ENCODE data around the gene AGFG2. TPM values are rescaled to one million over a fixed set of nuclear protein-coding genes. Genes with fewer than 3 reads are reported as not detected.
"Not testable (repeated sequence)": the region's sequence is repeated elsewhere in the genome, so short reads cannot be mapped to it uniquely, and the experiment has no call there.

AGFG2 gene
- total and polyA plus RNA-seq, 7 donors: 17.5 to 33.0 (median 28.8) TPM

DNA sequence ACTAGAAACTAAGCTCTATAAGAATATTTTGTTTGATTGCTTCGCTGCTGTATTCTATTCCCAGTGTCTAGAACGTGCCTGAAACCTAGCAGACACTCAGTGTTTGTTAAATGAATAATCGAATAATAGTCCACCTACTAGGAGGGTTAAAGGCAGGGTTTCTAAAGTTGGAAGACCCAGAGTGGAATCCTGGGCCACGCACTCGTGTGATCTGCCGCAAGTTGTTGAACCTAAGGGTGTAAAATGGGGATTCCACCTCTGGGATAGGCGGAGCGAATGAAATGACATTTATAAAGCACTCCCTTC, 702 bp upstream of the AGFG2 start:
- no peak for TF ChIP-seq EP300 (IDR thresholded peaks at IDR 0.05)
- TF ChIP-seq CTCF (IDR thresholded peaks at IDR 0.05): no peak
- no peak for TF ChIP-seq POLR2AphosphoS5 (IDR thresholded peaks at IDR 0.05)
- Histone ChIP-seq H3K9me3 (no peaks in the 10 kb centered on the region), H3K4me3 (peak overlapping the region in 3 of 4 donors; percentile 17 to 28 (median 28)), H3K36me3 (no peaks in the 10 kb centered on the region), H3K27me3 (no peaks in the 10 kb centered on the region), H3K27ac (peak overlapping the region; percentile 67 to 85 (median 76)), H3K4me1 (peaks cover 0 to 22% (median 22%) of the 10 kb centered on the region in 4 donors)
- DNase-seq: no peak
- intact Hi-C loops (cut with DNase I): no loop called here
- WGBS, 2 donors: 3 to 10% methylated on average over 8 of the region's 8 CpGs

DNA sequence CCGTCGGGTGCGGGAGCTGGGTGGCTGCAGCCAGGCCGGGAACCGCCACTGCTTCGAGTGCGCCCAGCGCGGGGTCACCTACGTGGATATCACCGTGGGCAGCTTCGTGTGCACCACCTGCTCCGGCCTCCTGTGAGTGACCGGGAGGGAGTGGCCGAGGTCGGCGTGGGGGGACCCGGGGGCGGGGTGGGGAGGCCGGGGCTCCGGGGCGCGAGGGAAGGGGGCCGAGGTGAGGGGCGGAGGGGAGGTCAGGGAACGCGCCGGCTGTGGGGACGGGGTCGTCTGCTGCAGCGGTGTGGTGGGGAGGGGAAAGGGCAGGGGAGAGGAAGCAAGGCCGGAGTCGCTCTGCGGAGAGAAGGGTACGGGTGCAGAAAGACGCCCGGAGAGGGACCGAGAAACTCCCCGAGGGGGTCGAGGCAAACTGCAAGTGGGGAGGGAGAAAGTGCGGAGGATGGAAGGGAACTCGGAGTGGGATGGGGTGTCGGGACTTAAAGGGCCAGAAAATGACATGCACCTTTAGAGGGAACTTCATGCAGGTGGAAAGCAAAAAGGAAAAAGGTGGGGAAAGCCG, 518 bp downstream of the AGFG2 start:
- Histone ChIP-seq H3K27ac (peak overlapping the region; percentile 78 to 89 (median 83)), H3K4me1 (peaks cover 0 to 34% (median 31%) of the 10 kb centered on the region in 4 donors), H3K4me3 (peak overlapping the region; percentile 63 to 91 (median 80)), H3K9me3 (no peaks in the 10 kb centered on the region), H3K27me3 (no peaks in the 10 kb centered on the region), H3K36me3 (no peaks in the 10 kb centered on the region)
- WGBS, 2 donors: 0 to 1% methylated on average over 44 of the region's 44 CpGs
- intact Hi-C loops (cut with DNase I): loop anchor here (2.0 kb wide), 1 partner anchor 61 kb away; the partner anchor contains the start of gene TSC22D4
- DNase-seq: no peak
- TF ChIP-seq CTCF (IDR thresholded peaks at IDR 0.05) (no peak), POLR2A (IDR thresholded peaks at IDR 0.05) (no peak), POLR2AphosphoS5 (IDR thresholded peaks at IDR 0.05) (no peak), EP300 (IDR thresholded peaks at IDR 0.05) (no peak)

DNA sequence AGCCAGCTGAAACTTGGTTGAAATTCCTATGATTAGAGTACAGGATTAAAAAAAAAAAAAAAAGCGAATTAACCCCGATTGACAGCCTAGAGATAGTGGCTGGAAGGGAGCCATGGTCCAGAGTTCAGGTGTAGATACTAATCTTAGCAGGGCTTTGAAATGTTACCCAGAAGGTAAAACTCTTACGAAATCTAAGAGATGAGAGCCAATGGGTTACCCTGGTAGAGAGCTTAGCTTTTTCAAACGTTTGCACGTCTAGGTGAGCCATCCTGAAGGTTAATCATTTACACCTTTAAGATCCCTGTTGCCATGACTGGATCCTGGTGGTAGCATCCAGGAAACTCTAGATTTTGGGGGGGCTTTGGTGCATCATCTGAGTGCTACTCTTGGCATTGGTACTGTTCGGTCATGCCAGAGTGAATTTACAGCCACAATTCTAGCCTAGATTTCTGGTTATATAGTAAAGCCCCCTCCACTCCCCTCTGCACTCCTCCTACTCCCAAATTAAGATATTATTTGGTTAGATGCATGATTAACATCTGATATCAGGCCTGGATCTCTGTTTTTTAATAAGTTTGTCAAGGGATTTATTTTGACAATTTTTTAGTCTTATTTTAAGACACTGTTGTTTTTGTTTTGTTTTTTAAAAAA, 1.2 kb downstream of the AGFG2 start:
- Histone ChIP-seq H3K27me3 (no peaks in the 10 kb centered on the region), H3K27ac (peak overlapping the region in 2 of 4 donors; percentile 83), H3K36me3 (no peaks in the 10 kb centered on the region), H3K9me3 (no peaks in the 10 kb centered on the region), H3K4me3 (peak overlapping the region; percentile 63 to 91 (median 80)), H3K4me1 (peaks cover 0 to 41% (median 38%) of the 10 kb centered on the region in 4 donors)
- TF ChIP-seq EP300 (IDR thresholded peaks at IDR 0.05): no peak
- TF ChIP-seq POLR2AphosphoS5 (IDR thresholded peaks at IDR 0.05): no peak
- TF ChIP-seq CTCF (IDR thresholded peaks at IDR 0.05): no peak
- TF ChIP-seq POLR2A (IDR thresholded peaks at IDR 0.05): no peak
- intact Hi-C loops (cut with DNase I): loop anchor here (2.0 kb wide), 1 partner anchor 61 kb away; the partner anchor contains the start of gene TSC22D4
- no peak for DNase-seq
- WGBS, 2 donors: 10 to 48% methylated on average over 6 of the region's 6 CpGs

DNA sequence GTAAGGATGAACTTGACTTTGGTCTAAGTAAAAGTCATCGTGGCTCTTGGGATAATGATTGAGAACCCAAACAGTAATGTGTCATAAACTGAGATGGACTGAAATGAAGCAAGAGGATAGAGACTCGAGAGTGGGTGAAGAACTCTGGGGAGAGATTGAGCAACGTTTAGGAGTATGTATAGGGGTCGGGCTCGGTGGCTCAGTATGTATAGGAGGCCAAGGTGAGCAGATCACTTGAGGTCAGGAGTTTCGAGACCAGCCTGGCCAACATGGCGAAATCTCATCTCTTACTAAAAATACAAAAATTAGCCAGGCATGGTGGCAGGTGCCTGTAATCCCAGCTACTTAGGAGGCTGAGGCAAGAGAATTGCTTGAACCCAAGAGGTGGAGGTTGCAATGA, 2.3 kb downstream of the AGFG2 start:
- intact Hi-C loops (cut with DNase I): loop anchor here (2.0 kb wide), 1 partner anchor 63 kb away; the partner anchor contains the start of gene TSC22D4
- not testable (repeated sequence) for H3K27ac ChIP-seq, H3K27me3 ChIP-seq, DNase-seq, H3K36me3 ChIP-seq, H3K4me3 ChIP-seq, H3K9me3 ChIP-seq
- 81 to 89% methylated on average over 7 of the region's 7 CpGs for WGBS, 2 donors
- H3K4me1 ChIP-seq: peaks cover 0 to 52% (median 49%) of the 10 kb centered on the region in 4 donors

- Histone ChIP-seq H3K36me3 (no peaks in the 10 kb centered on the region), H3K27ac (peak overlapping the region in 3 of 4 donors; percentile 87 to 90 (median 88)), H3K27me3 (no peaks in the 10 kb centered on the region), H3K4me1 (peaks cover 0 to 68% (median 65%) of the 10 kb centered on the region in 4 donors), H3K9me3 (no peaks in the 10 kb centered on the region), H3K4me3 (no peak overlapping the region)
- intact Hi-C loops (cut with DNase I): no loop called here
- no peak for DNase-seq
- WGBS, 2 donors: 44 to 47% methylated on average over 1 of the region's 1 CpG
- TF ChIP-seq CTCF (IDR thresholded peaks at IDR 0.05): no peak
- TF ChIP-seq POLR2AphosphoS5 (IDR thresholded peaks at IDR 0.05): no peak
- no peak for TF ChIP-seq POLR2A (IDR thresholded peaks at IDR 0.05)
- no peak for TF ChIP-seq EP300 (IDR thresholded peaks at IDR 0.05)
These were observed 4.6 kb downstream of the AGFG2 start for GRCh38 chr7:100543586-100543985.
